Nephron (organoid): Measurements from ENCODE around the gene SGCD.

ENCODE experiments used
- H3K27ac Mint-ChIP-seq, 3 experiments: 2 replicates each; pipeline ENCODE4 v1.8.0; 2020; ENCODE audit warnings: mixed read lengths in 3 of 3, mild to moderate bottlenecking in 2 of 3, moderate library complexity in 1 of 3
- H3K27me3 Mint-ChIP-seq: 2 replicates; pipeline ENCODE4 v1.8.0; 2021; ENCODE audit warnings: low read depth, mild to moderate bottlenecking, moderate library complexity, mixed read lengths
- H3K36me3 Mint-ChIP-seq: 2 replicates; pipeline ENCODE4 v1.8.0; 2020; ENCODE audit warnings: low read depth, mixed read lengths
- H3K4me1 Mint-ChIP-seq: 2 replicates; pipeline ENCODE4 v1.8.0; 2020; ENCODE audit warnings: mixed read lengths
- H3K4me3 Mint-ChIP-seq, 3 experiments: 2 replicates each; pipeline ENCODE4 v1.8.0; 2020; ENCODE audit warnings: mild to moderate bottlenecking in 3 of 3, mixed read lengths in 3 of 3, moderate library complexity in 2 of 3
- H3K9me3 Mint-ChIP-seq: 2 replicates; pipeline ENCODE4 v1.8.0; 2020; ENCODE audit warnings: mixed read lengths
- TF ChIP-seq, protein P1 (sequence below), 3 experiments: fragments of 200-600 bp; sonication (generic); IDR thresholded peaks; one replicate each; pipeline ENCODE4 v1.5.0; 2021; ENCODE audit warnings: antibody characterized with exemption in 3 of 3; ENCODE audit not compliant: unreplicated experiment in 3 of 3

Gene SGCD

DNA sequence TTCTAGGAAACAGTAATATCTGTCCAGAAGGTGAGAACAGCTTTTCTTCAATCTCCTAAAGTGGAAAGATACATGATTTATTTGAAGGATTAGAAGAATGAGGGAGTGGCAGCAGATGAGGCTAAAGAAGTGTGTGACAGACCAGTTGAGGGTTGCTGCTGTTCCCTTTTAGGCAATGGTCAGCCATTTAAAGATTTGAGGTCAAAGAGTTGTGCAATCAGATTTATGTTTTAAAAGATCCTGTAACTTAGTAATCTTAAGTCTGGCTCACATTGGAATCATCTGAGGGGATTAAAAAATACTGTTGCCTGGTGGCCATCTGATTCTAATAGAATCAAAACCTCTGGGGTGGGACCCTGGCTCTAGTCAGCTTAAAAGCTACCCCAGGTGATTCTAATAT, 4.3 kb upstream of the SGCD start:
- H3K4me1 Mint-ChIP-seq, result peaks cover 21% of the 10 kb centered on the region
- H3K27me3 Mint-ChIP-seq, result no peaks in the 10 kb centered on the region
- H3K27ac Mint-ChIP-seq, result no peak overlapping the region
- TF ChIP-seq, protein P1, sequence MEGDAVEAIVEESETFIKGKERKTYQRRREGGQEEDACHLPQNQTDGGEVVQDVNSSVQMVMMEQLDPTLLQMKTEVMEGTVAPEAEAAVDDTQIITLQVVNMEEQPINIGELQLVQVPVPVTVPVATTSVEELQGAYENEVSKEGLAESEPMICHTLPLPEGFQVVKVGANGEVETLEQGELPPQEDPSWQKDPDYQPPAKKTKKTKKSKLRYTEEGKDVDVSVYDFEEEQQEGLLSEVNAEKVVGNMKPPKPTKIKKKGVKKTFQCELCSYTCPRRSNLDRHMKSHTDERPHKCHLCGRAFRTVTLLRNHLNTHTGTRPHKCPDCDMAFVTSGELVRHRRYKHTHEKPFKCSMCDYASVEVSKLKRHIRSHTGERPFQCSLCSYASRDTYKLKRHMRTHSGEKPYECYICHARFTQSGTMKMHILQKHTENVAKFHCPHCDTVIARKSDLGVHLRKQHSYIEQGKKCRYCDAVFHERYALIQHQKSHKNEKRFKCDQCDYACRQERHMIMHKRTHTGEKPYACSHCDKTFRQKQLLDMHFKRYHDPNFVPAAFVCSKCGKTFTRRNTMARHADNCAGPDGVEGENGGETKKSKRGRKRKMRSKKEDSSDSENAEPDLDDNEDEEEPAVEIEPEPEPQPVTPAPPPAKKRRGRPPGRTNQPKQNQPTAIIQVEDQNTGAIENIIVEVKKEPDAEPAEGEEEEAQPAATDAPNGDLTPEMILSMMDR (IDR thresholded peaks at IDR 0.05; ENCODE audit: unreplicated experiment in 3 of 3), result no peak
- H3K4me3 Mint-ChIP-seq, result no peak overlapping the region
- no peaks in the 10 kb centered on the region for H3K9me3 Mint-ChIP-seq
- no peaks in the 10 kb centered on the region for H3K36me3 Mint-ChIP-seq

DNA sequence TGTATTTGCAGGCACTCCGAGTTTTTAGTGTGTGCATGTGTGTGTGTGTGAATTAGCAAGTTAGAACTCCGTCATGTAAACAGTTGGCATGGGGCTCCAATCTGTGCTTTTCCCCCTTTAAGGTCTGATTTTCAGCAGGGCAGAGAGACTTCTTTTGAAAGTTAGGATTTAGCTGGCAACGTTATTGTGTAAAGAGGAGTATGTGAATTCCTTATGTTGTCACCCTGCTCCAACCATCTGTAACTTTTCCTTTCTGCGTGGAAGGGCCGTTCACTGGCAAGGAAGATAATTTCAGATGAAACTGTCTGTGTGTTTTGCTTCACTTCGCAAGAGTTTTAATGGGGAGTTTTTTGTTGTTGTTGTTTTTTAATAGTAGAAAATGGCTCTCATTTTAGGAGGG, 332 bp downstream of the SGCD start:
- Mint-ChIP-seq H3K36me3 (peaks cover 4% of the 10 kb centered on the region), H3K4me3 (peak overlapping the region; percentile 82 to 88 (median 84)), H3K27me3 (no peaks in the 10 kb centered on the region), H3K27ac (peak overlapping the region; percentile 96 to 99 (median 98)), H3K4me1 (peaks cover 55% of the 10 kb centered on the region), H3K9me3 (no peaks in the 10 kb centered on the region)
- TF ChIP-seq, protein P1 (IDR thresholded peaks at IDR 0.05; ENCODE audit: unreplicated experiment in 3 of 3), result no peak

DNA sequence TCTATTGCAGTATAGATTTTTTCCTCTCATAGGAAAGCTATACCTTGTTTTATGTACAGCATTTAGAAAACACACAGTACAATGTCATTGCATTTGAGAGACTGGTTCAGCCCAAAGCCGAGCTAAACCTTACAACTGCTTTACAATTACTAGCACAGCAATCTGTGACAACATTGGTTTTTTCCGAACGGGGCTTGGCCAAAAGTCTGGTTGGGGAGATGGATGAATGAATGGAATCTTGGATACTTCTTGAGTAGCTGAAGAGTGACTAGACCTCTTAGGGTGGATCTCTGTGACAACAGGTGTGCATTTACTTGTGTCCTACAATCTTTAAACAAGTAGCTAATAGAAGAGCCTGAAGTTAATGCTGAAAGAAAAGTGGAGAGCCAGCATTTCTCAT, 1.2 kb downstream of the SGCD start:
- Mint-ChIP-seq H3K4me3 (peak overlapping the region; percentile 82 to 88 (median 84)), H3K36me3 (peaks cover 4% of the 10 kb centered on the region), H3K9me3 (no peaks in the 10 kb centered on the region), H3K27me3 (no peaks in the 10 kb centered on the region), H3K4me1 (peaks cover 61% of the 10 kb centered on the region), H3K27ac (peak overlapping the region; percentile 89 to 98 (median 96))
- TF ChIP-seq, protein P1 (IDR thresholded peaks at IDR 0.05; ENCODE audit: unreplicated experiment in 3 of 3), result no peak

DNA sequence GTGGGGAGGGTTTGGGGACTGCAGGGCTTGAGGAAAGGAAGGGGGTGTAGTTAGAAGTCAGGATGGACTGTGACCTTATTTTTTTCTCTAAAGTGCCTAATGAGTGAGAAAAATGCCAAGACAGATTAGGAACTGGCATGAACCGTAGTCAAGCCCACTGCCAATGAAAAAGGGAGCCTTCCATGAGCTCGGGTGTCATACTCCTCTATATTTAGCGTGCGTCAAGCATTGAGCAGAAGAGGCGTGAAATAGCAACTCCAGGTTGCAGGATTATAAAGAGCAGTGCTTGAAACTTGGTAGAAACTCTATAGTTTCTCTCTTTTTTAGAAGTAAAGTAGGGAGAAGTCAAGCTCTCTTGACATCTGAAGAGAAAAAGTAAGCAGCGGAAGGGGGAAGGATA, 1.8 kb downstream of the SGCD start:
- no peaks in the 10 kb centered on the region for H3K27me3 Mint-ChIP-seq

DNA sequence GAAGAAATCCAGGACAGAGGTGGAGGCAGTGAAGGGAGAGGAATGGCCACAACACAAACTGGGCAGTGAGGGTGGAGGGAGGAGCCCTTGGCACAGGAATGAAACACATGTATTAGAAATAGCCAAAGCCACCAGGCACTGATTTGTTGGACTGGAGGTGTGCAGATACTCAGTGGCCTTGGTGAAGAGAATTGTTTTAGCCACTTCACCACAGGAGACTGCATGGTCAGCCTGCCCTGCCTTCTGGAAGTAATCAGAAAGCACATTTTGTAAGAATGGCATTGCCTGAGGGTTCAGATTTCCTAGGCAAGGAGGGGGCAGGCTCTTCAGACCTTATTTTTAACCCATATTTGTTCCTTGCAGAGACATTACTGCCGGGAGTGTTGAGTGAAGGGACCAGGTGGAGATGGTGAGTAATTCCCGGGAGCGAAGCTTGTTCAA, 2.2 kb downstream of the SGCD start:
- H3K9me3 Mint-ChIP-seq, result no peaks in the 10 kb centered on the region
- H3K4me3 Mint-ChIP-seq, result peak overlapping the region; percentile 82 to 88 (median 84)
- peaks cover 66% of the 10 kb centered on the region for H3K4me1 Mint-ChIP-seq
- H3K36me3 Mint-ChIP-seq, result peaks cover 4% of the 10 kb centered on the region
- TF ChIP-seq, protein P1 (IDR thresholded peaks at IDR 0.05; ENCODE audit: unreplicated experiment in 3 of 3), result no peak
- peak overlapping the region; percentile 89 to 98 (median 96) for H3K27ac Mint-ChIP-seq
- no peaks in the 10 kb centered on the region for H3K27me3 Mint-ChIP-seq

More for the DNA sequence above, 1.8 kb downstream of the SGCD start:
- H3K27ac Mint-ChIP-seq, result peak overlapping the region; percentile 89 to 98 (median 96)
- H3K36me3 Mint-ChIP-seq, result peaks cover 4% of the 10 kb centered on the region
- H3K4me1 Mint-ChIP-seq, result peaks cover 63% of the 10 kb centered on the region
- H3K4me3 Mint-ChIP-seq, result peak overlapping the region; percentile 82 to 88 (median 84)
- no peaks in the 10 kb centered on the region for H3K9me3 Mint-ChIP-seq
- TF ChIP-seq, protein P1 (IDR thresholded peaks at IDR 0.05; ENCODE audit: unreplicated experiment in 3 of 3), result no peak

DNA sequence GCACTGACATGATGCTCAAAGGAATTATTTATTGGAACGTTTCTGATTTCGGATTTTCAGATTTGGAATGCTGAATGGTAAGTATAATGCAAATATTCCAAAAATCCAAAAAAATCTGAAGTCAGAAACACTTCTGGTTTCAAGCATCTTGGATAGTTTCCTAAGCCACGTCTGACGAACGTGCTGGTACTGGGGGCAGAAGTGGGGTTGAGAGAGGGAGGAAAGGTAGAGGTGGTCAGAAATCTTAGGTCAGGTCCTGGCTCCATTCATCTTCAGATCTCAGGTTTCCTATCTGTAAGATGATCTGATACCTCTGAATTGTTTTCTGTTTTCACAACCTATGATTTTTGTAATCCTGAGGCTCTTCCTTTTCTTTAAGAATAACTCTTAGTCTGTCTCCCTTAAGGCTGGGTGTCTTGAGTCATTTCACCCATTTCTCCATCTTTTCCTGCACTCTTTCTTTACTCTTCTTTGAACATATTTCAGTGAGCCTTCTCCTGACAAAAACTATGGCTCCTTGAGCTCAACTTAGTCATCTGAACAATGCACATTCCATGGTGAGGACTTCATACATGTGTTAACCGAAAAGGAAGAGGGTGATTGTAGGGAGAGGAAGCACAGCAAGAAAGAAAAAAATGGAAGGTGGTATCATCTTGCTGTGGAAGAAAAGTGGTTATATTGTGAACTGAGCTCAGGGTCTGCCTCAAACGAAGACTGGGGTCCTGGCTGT, 3.3 kb downstream of the SGCD start:
- TF ChIP-seq, protein P1 (IDR thresholded peaks at IDR 0.05; ENCODE audit: unreplicated experiment in 3 of 3), result no peak
- Mint-ChIP-seq H3K9me3 (no peaks in the 10 kb centered on the region), H3K4me3 (peak overlapping the region in 2 of 3 experiments; percentile 58 to 59), H3K4me1 (peaks cover 62% of the 10 kb centered on the region), H3K36me3 (peaks cover 4% of the 10 kb centered on the region), H3K27ac (peak overlapping the region in 1 of 3 experiments; percentile 26), H3K27me3 (peaks cover under 1% of the 10 kb centered on the region)
